Neural cell (in vitro differentiated cells): Measurements from ENCODE around the gene PSORS1C2. TPM values are rescaled to one million over a fixed set of nuclear protein-coding genes. Genes with fewer than 3 reads are reported as not detected.

Experiments used
- H2AFZ ChIP-seq: fragments of 200-600, 300-800 bp; sonication (generic), shearing (Covaris generic); 2 replicates; pipeline ENCODE4 v1.6.0; 2014; ENCODE audit warnings: low read depth, mild to moderate bottlenecking, antibody characterized with exemption, low read length, moderate library complexity
- H3F3A ChIP-seq: fragments of 200-600 bp; shearing (Covaris generic); 2 replicates; pipeline ENCODE4 v1.6.1; 2016; ENCODE audit warnings: mild to moderate bottlenecking, moderate library complexity, mixed read lengths, antibody characterized with exemption, low read length; ENCODE audit not compliant: insufficient read depth, poor library complexity, severe bottlenecking
- H3K27ac ChIP-seq: fragments of 200-600, 300-800 bp; sonication (generic), shearing (Covaris generic); 2 replicates; pipeline ENCODE4 v1.5.1; 2014; ENCODE audit warnings: mild to moderate bottlenecking, low read length, moderate library complexity
- H3K27me3 ChIP-seq: fragments of 300-800, 200-600 bp; sonication (generic), shearing (Covaris generic); 2 replicates; pipeline ENCODE4 v1.6.0; 2014; ENCODE audit warnings: mild to moderate bottlenecking, low read depth, low read length, moderate library complexity; ENCODE audit not compliant: insufficient read depth
- H3K36me3 ChIP-seq: fragments of 300-800, 200-600 bp; sonication (generic), shearing (Covaris generic); 2 replicates; pipeline ENCODE4 v1.5.1; 2014; ENCODE audit warnings: mild to moderate bottlenecking, antibody characterized with exemption, low read length, moderate library complexity; ENCODE audit not compliant: insufficient read depth
- H3K4me2 ChIP-seq: fragments of 300-800, 200-600 bp; sonication (generic), shearing (Covaris generic); 2 replicates; pipeline ENCODE4 v1.6.0; 2014; ENCODE audit warnings: mild to moderate bottlenecking, low read length
- H3K4me3 ChIP-seq: fragments of 300-800, 200-600 bp; sonication (generic), shearing (Covaris generic); 2 replicates; pipeline ENCODE4 v1.5.1; 2014; ENCODE audit warnings: mild to moderate bottlenecking, low read length, moderate library complexity
- H3K79me2 ChIP-seq: fragments of 200-600 bp; shearing (Covaris generic); replicated peaks from 2 replicates; pipeline ENCODE4 v1.6.0; 2014; ENCODE audit warnings: mild to moderate bottlenecking, low read length, moderate library complexity; ENCODE audit not compliant: insufficient read depth
- H3K9ac ChIP-seq: fragments of 300-800, 200-600 bp; sonication (generic), shearing (Covaris generic); 2 replicates; pipeline ENCODE4 v1.6.1; 2016; ENCODE audit warnings: mild to moderate bottlenecking, low read length, mixed read lengths
- H3K9me2 ChIP-seq: fragments of 200-600 bp; shearing (Covaris generic); 2 replicates; pipeline ENCODE4 v1.6.1; 2016; ENCODE audit warnings: mild to moderate bottlenecking, low read length, mixed read lengths; ENCODE audit not compliant: insufficient read depth
- H3K9me3 ChIP-seq: fragments of 200-600, 300-800 bp; sonication (generic), shearing (Covaris generic); 2 replicates; pipeline ENCODE4 v1.6.1; 2016; ENCODE audit warnings: mild to moderate bottlenecking, mixed run types, low read length, moderate library complexity, mixed read lengths
- H4K20me1 ChIP-seq: fragments of 200-600 bp; shearing (Covaris generic); 2 replicates; pipeline ENCODE4 v1.6.1; 2016; ENCODE audit warnings: mild to moderate bottlenecking, mixed run types; ENCODE audit not compliant: insufficient read depth
- CTCF ChIP-seq: fragments of 450-650 bp; IDR thresholded peaks from 2 replicates; pipeline ENCODE4 v1.5.1; 2014; ENCODE audit warnings: antibody characterized with exemption, mild to moderate bottlenecking, moderate library complexity; ENCODE audit not compliant: poor library complexity, severe bottlenecking
- EP300 ChIP-seq: fragments of 450-650 bp; conservative IDR thresholded peaks from 2 replicates; pipeline ENCODE4 v1.6.1; 2014; ENCODE audit warnings: antibody characterized with exemption, mild to moderate bottlenecking, moderate library complexity; ENCODE audit not compliant: poor library complexity, severe bottlenecking
- EZH2 ChIP-seq: fragments of 200-600, 300-800 bp; shearing (Covaris generic), sonication (generic); IDR thresholded peaks from 2 replicates; pipeline ENCODE4 v1.6.1; 2014; ENCODE audit warnings: antibody characterized with exemption, low read length, borderline replicate concordance, mild to moderate bottlenecking; ENCODE audit not compliant: insufficient read depth, poor library complexity, severe bottlenecking
- MXI1 ChIP-seq: fragments of 450-650 bp; conservative IDR thresholded peaks from 2 replicates; pipeline ENCODE4 v1.6.1; 2014; ENCODE audit warnings: antibody characterized with exemption, mild to moderate bottlenecking; ENCODE audit not compliant: poor library complexity, severe bottlenecking
- POLR2AphosphoS5 ChIP-seq: IDR thresholded peaks from 2 replicates; pipeline ENCODE4 v1.6.1; 2012
- RAD21 ChIP-seq: fragments of 450-650 bp; conservative IDR thresholded peaks from 2 replicates; pipeline ENCODE4 v1.6.1; 2014; ENCODE audit warnings: antibody characterized with exemption, mild to moderate bottlenecking, moderate library complexity
- REST ChIP-seq: IDR thresholded peaks from 2 replicates; pipeline ENCODE4 v1.6.1; 2012; ENCODE audit warnings: borderline replicate concordance
- SMC3 ChIP-seq: fragments of 450-650 bp; conservative IDR thresholded peaks from 2 replicates; pipeline ENCODE4 v1.6.1; 2014; ENCODE audit warnings: antibody characterized with exemption, mild to moderate bottlenecking, moderate library complexity; ENCODE audit not compliant: poor library complexity
- TAF1 ChIP-seq: IDR thresholded peaks from 2 replicates; pipeline ENCODE4 v1.6.1; 2012; ENCODE audit warnings: low read depth
- polyA plus RNA-seq: library from polyadenylated mRNA; depleted of rRNA; stranded (reverse); fragments of >200 nt; gene quantifications from 2 replicates; pipeline ENCODE4 v1.2.3, GENCODE V29; 2014

PSORS1C2 gene
- polyA plus RNA-seq, 1 donor from 2014 or later = not detected

- H3K4me3 ChIP-seq = no peak overlapping the region
- no peaks in the 10 kb centered on the region for H3K36me3 ChIP-seq
- H3K27me3 ChIP-seq = no peaks in the 10 kb centered on the region
- H3K9me2 ChIP-seq = no peaks in the 10 kb centered on the region
- H3K9ac ChIP-seq = no peak overlapping the region
- H3K79me2 ChIP-seq = no peaks in the 10 kb centered on the region
- H3K9me3 ChIP-seq = no peaks in the 10 kb centered on the region
- no peaks in the 10 kb centered on the region for H3F3A ChIP-seq
- TF ChIP-seq RAD21 = no peak
- no peak for TF ChIP-seq EZH2
- no peak for TF ChIP-seq SMC3
- TF ChIP-seq REST = no peak
- no peak for TF ChIP-seq MXI1
- TF ChIP-seq TAF1 = no peak
- no peak for TF ChIP-seq POLR2AphosphoS5
- no peak for TF ChIP-seq CTCF
- TF ChIP-seq EP300 = no peak
- H2AFZ ChIP-seq = no peak overlapping the region
- no peaks in the 10 kb centered on the region for H4K20me1 ChIP-seq
- H3K4me2 ChIP-seq = no peak overlapping the region
- H3K27ac ChIP-seq = no peak overlapping the region
Observed at GRCh38 chr6:31122791-31123706, 15.8 kb downstream of the PSORS1C2 start.

GRCh38 chr6:31121131-31121790, 17.6 kb downstream of the PSORS1C2 start:
- no peaks in the 10 kb centered on the region for H3K79me2 ChIP-seq
- no peaks in the 10 kb centered on the region for H3K9me3 ChIP-seq
- no peaks in the 10 kb centered on the region for H3K9me2 ChIP-seq
- no peak overlapping the region for H2AFZ ChIP-seq
- H3K9ac ChIP-seq = no peak overlapping the region
- no peaks in the 10 kb centered on the region for H3F3A ChIP-seq
- H3K4me3 ChIP-seq = no peak overlapping the region
- no peaks in the 10 kb centered on the region for H3K27me3 ChIP-seq
- H3K36me3 ChIP-seq = no peaks in the 10 kb centered on the region
- H3K4me2 ChIP-seq = no peak overlapping the region
- TF ChIP-seq RAD21 (no peak), SMC3 (no peak), EZH2 (no peak), TAF1 (no peak), CTCF (no peak), EP300 (no peak), MXI1 (no peak), REST (no peak), POLR2AphosphoS5 (no peak)
- H3K27ac ChIP-seq = no peak overlapping the region
- H4K20me1 ChIP-seq = no peaks in the 10 kb centered on the region
